ENCODE data around the gene SIM2.

DNA sequence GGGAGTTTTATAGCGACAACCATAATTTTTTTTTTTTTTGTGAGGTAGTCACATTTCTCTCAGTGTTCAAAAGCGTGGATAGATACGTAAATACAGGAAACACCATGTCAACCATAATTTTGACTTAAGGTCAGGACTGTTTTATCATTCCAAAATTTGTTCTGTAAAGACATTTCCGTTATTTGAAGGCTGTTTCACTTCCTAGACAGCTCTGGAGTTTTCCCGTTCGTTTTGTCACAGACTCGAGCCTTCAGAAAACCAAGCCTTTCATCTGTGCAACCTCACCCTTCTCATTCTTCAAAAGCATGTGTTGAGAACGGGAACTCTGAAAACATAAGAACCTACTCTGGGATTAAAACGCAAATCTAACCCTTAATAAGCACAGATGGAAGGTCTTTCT lies 17.9 kb downstream of the SIM2 start:
- TF ChIP-seq CTCF (IDR thresholded peaks at IDR 0.05) (no peak), EP300 (IDR thresholded peaks at IDR 0.05) (no peak), POLR2A (IDR thresholded peaks at IDR 0.05) (no peak), POLR2AphosphoS5 (IDR thresholded peaks at IDR 0.05) (no peak)

Data from gastroesophageal sphincter (tissue), 3 donors.